ENCODE data around the gene BRME1.

Gene BRME1

DNA sequence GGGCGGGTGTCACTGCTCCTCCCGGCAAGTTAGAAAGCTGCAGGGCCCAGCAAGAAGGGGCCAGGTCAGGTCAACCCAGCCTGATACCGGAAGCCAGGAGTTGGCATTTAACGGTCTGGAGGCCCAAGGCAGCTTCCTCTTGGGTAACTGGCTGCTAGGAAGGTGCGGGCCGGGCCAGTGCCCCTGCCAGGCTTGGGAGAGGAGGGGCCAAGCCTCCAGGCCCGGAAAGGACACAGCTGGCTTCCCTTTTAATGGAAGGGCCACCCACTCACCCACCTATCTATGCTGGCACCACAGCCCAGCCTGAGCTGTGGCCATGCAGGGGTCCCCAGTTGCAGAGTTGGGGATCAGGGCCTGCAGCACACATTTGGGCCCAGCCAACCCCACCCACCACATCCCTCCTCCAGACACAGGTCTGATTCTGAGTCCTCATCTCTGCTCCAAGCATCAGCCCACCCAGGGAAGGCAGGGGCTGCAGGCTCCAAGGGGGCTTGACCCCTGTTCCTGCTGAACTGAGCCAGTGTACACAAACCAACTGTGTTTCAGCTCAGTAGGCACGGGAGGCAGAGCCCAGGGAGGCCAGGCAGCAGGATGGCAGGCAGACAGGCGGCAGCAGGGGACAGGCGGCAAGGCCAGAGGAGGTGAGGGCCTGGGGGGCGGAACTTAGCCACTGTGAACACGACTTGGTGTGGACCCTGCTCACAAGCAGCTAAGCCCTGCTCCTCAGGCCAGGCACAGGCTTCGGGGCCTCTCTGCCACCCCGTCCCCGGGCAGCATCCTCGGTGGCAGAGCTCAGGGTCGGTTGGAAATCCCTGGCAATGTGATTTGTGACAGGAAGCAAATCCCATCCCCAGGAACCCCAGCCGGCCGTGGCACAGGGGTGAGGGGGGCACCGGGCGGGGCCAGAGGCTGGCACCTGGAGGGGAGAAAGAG lies 69.9 kb downstream of the BRME1 start:
- TF ChIP-seq, protein P1, sequence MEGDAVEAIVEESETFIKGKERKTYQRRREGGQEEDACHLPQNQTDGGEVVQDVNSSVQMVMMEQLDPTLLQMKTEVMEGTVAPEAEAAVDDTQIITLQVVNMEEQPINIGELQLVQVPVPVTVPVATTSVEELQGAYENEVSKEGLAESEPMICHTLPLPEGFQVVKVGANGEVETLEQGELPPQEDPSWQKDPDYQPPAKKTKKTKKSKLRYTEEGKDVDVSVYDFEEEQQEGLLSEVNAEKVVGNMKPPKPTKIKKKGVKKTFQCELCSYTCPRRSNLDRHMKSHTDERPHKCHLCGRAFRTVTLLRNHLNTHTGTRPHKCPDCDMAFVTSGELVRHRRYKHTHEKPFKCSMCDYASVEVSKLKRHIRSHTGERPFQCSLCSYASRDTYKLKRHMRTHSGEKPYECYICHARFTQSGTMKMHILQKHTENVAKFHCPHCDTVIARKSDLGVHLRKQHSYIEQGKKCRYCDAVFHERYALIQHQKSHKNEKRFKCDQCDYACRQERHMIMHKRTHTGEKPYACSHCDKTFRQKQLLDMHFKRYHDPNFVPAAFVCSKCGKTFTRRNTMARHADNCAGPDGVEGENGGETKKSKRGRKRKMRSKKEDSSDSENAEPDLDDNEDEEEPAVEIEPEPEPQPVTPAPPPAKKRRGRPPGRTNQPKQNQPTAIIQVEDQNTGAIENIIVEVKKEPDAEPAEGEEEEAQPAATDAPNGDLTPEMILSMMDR (IDR thresholded peaks at IDR 0.05; ENCODE audit: low read depth, low read length, missing control alignments), result no peak
- no peak for DNase-seq (ENCODE audit: extremely low read depth, low read depth)
- H3K4me3 ChIP-seq (replicated peaks; ENCODE audit: low read depth, low read length), result 0 out of 2 replicates have a peak overlapping the region, but pooled peaks have one; percentile 4

DNA sequence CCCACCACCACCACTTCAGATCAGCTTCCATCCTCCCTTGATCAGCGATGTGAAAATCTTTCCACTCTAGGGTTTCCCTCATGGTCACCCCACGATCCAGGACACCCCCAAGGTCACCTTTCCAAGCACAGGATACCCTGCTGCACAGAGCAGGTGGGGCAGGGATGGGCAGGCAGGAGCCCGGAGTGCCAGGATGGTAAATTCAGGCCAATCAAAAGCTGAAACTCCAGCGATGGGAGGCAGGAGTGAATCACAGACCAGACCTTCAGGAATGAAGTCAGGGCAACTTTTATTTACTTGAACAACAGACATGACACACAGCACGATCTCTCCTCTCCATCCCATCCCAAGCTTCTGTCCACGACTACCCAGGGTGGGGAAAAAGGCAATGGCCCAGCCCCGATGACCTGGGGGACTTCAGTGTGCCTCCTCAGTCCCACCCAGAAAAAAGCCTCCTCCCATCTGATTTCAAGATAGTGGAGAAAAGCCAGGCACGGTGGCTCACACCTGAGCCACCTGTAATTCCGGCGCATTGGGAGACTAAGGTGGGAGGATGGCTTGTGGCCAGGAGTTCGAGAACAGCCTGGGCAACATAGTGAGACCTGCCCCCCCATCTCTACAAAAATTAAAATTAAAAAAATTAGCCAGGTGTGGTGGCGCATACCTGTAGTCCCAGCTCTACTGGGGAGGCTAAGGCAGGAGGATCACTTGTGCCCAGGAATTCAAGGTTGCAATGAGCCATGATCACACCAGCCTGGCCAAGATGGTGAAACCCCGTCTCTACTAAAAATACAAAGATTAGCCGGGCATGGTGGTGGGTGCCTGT lies 71.5 kb downstream of the BRME1 start:
- no peak overlapping the region for H3K4me3 ChIP-seq (replicated peaks; ENCODE audit: low read depth, low read length)
- no peak for DNase-seq (ENCODE audit: extremely low read depth, low read depth)
- TF ChIP-seq, protein P1 (IDR thresholded peaks at IDR 0.05; ENCODE audit: low read depth, low read length, missing control alignments), result no peak

DNA sequence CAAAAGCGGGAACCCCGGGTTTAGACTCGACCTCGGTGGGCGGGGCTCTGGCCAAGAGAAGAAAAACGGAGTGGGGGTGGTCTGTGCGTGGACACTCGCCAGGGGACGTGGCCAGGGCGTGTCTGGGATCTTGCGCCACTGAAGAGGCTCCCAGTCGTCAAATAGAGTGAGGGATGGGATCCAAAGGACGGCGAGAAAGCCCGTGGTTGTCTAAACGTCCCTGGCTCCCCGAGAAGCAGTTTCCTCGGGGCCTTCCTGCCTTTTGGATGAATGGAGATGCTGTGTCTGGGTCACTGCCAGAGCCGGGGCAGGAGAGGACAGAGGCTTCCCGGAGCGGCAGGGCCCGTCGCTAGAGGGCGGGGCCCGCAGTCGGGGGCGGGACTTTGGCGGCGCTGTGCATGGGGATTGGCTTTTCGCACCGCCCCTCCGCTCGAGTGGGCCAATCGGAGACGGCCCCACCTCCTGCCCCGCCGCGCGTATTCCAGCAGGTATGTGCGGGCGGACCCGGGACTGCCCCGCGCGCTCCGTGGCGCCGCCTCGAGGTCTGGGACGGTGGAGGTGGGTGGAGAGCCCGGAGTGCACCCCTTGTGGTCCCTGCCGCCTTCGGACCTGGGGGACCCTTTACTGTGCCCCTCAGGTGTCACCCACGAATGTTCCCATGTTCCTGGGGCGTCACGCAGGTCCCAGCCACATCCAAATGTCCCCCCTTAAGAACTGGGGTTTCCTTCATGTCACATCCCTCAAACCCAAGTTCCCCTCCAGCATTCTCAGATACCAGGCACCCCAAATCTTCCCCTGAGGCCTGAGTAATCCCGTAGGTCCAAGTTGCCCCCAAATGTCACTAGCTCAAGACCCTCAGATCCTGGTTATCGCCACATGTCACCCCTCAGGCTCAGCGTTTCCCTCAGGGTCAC lies 72.3 kb downstream of the BRME1 start:
- DNase-seq (ENCODE audit: extremely low read depth, low read depth), result no peak
- H3K4me3 ChIP-seq (replicated peaks; ENCODE audit: low read depth, low read length), result no peak overlapping the region

More for the DNA sequence above, 72.3 kb downstream of the BRME1 start:
- TF ChIP-seq, protein P1 (IDR thresholded peaks at IDR 0.05; ENCODE audit: low read depth, low read length, missing control alignments), result peak; percentile 35
